Ishikawa (cell line): ENCODE data around the gene VEZF1.

Source experiments
- CREB1 ChIP-seq: IDR thresholded peaks from 2 replicates; pipeline ENCODE4 v1.6.1; 2012; ENCODE audit warnings: low read depth
- FOXM1 ChIP-seq: IDR thresholded peaks from 2 replicates; pipeline ENCODE4 v1.6.1; 2012; ENCODE audit warnings: low read depth, borderline replicate concordance
- MAX ChIP-seq: IDR thresholded peaks from 2 replicates; pipeline ENCODE4 v1.6.1; 2012
- RAD21 ChIP-seq: IDR thresholded peaks from 2 replicates; pipeline ENCODE4 v1.6.1; 2012; ENCODE audit warnings: low read depth
- TAF1 ChIP-seq: IDR thresholded peaks from 2 replicates; pipeline ENCODE4 v1.6.1; 2012; ENCODE audit warnings: low read depth, mild to moderate bottlenecking
- USF1 ChIP-seq: IDR thresholded peaks from 2 replicates; pipeline ENCODE4 v1.6.1; 2012

- TF ChIP-seq CREB1 (no peak), RAD21 (no peak), USF1 (no peak), TAF1 (no peak), FOXM1 (no peak), MAX (no peak)
These were observed 30.2 kb downstream of the VEZF1 start for GRCh38 chr17:57957886-57958285.
